ENCODE results near the gene EIF4B.

EIF4B gene

GRCh38 chr12:53046655-53047220, 40.5 kb downstream of the EIF4B start:
- no peak for DNase-seq (ENCODE audit: low read depth, low spot score)

GRCh38 chr12:53047221-53048032, 41.2 kb downstream of the EIF4B start:
- no peak for DNase-seq (ENCODE audit: low read depth, low spot score)

GRCh38 chr12:53048033-53048779, 42.0 kb downstream of the EIF4B start:
- no peak for DNase-seq (ENCODE audit: low read depth, low spot score)

GRCh38 chr12:53048780-53049401, 42.6 kb downstream of the EIF4B start:
- no peak for DNase-seq (ENCODE audit: low read depth, low spot score)

- no peak for DNase-seq (ENCODE audit: low read depth, low spot score)
Measured at GRCh38 chr12:53049571-53050318, 43.5 kb downstream of the EIF4B start, which contains the start of gene TNS2. Gene TNS2, plus strand, starts transcription at chr12:53050065. Its CDS starts 121 bp downstream, at chr12:53050186.

GRCh38 chr12:53050426-53051057, 44.3 kb downstream of the EIF4B start:
- no peak for DNase-seq (ENCODE audit: low read depth, low spot score)

- DNase-seq (ENCODE audit: low read depth, low spot score) = no peak
Measured at GRCh38 chr12:53051058-53051880, 45.0 kb downstream of the EIF4B start.

GRCh38 chr12:53051881-53052412, 45.7 kb downstream of the EIF4B start:
- no peak for DNase-seq (ENCODE audit: low read depth, low spot score)

- DNase-seq (ENCODE audit: low read depth, low spot score) = no peak
Measured at GRCh38 chr12:53052419-53053217, 46.4 kb downstream of the EIF4B start.

GRCh38 chr12:53053218-53054111, 47.2 kb downstream of the EIF4B start:
- DNase-seq (ENCODE audit: low read depth, low spot score) = no peak

GRCh38 chr12:53054112-53054878, 48.0 kb downstream of the EIF4B start:
- DNase-seq (ENCODE audit: low read depth, low spot score) = no peak

- no peak for DNase-seq (ENCODE audit: low read depth, low spot score)
Measured at GRCh38 chr12:53055471-53056266, 49.4 kb downstream of the EIF4B start.

GRCh38 chr12:53056296-53056695, 50.0 kb downstream of the EIF4B start:
- DNase-seq (ENCODE audit: low read depth, low spot score) = no peak

- no peak for DNase-seq (ENCODE audit: low read depth, low spot score)
Measured at GRCh38 chr12:53056901-53057300, 50.6 kb downstream of the EIF4B start.

GRCh38 chr12:53057816-53058500, 51.7 kb downstream of the EIF4B start:
- DNase-seq (ENCODE audit: low read depth, low spot score) = no peak
